CD14-positive monocyte (primary cell): ENCODE data around the gene CDH12. TPM values are rescaled to one million over a fixed set of nuclear protein-coding genes. Genes with fewer than 3 reads are reported as not detected.

Source experiments
- DNase-seq, 3 donors: peaks; one replicate each; pipeline ENCODE4 v3.0.0-alpha.2; 2011 to 2022
- H2AFZ ChIP-seq: 2 replicates; pipeline ENCODE4 v1.6.0; 2012; ENCODE audit warnings: mild to moderate bottlenecking, low read depth, low read length, inconsistent platforms; ENCODE audit not compliant: insufficient read depth, poor library complexity, severe bottlenecking
- H3K27ac ChIP-seq, 2 donors: 1 replicate in 1 of 2; 2 replicates in 1 of 2; pipeline ENCODE4 v1.5.1; 2012 to 2013; ENCODE audit warnings: low read length in 2 of 2, control low read depth in 1 of 2, inconsistent platforms in 1 of 2, low read depth in 1 of 2, mild to moderate bottlenecking in 1 of 2
- H3K27me3 ChIP-seq, 2 donors: one replicate each; pipeline versions ENCODE4 v1.6.0 to v1.6.1; 2011 to 2013; ENCODE audit warnings: low read length in 2 of 2; ENCODE audit not compliant: control insufficient read depth in 2 of 2, insufficient read depth in 2 of 2
- H3K36me3 ChIP-seq, 2 donors: replicated peaks in 1 of 2; 1 replicate in 1 of 2; 2 replicates in 1 of 2; pipeline versions ENCODE4 v1.5.1 to v1.6.1; 2012 to 2013; ENCODE audit warnings: low read length in 2 of 2, control low read depth in 1 of 2, inconsistent platforms in 1 of 2, mild to moderate bottlenecking in 1 of 2; ENCODE audit not compliant: insufficient read depth in 2 of 2, control insufficient read depth in 1 of 2
- H3K4me1 ChIP-seq, 2 donors: 1 replicate in 1 of 2; 2 replicates in 1 of 2; pipeline versions ENCODE4 v1.5.1 to v1.6.1; 2012 to 2013; ENCODE audit warnings: low read length in 2 of 2, control low read depth in 1 of 2, inconsistent platforms in 1 of 2, mild to moderate bottlenecking in 1 of 2, moderate library complexity in 1 of 2; ENCODE audit not compliant: insufficient read depth in 2 of 2, control insufficient read depth in 1 of 2
- H3K4me2 ChIP-seq: replicated peaks from 2 replicates; pipeline ENCODE3; 2012; ENCODE audit warnings: low read length, moderate library complexity, mild to moderate bottlenecking; ENCODE audit not compliant: poor library complexity, severe bottlenecking; ENCODE audit errors: extremely low read depth
- H3K4me3 ChIP-seq, 3 experiments: fragments of 200-600 bp in 1 of 3; sonication (generic) in 1 of 3; replicated peaks in 1 of 3; 1 replicate in 2 of 3; 2 replicates in 1 of 3; pipeline ENCODE4 v1.5.1; 2011 to 2013; ENCODE audit warnings: low read length in 3 of 3, mild to moderate bottlenecking in 3 of 3, control low read depth in 2 of 3, low read depth in 2 of 3, inconsistent platforms in 1 of 3, moderate library complexity in 1 of 3
- H3K79me2 ChIP-seq: 2 replicates; pipeline ENCODE4 v1.6.0; 2012; ENCODE audit warnings: mild to moderate bottlenecking, control low read depth, inconsistent platforms, low read length, moderate library complexity; ENCODE audit not compliant: insufficient read depth
- H3K9ac ChIP-seq: 2 replicates; pipeline ENCODE4 v1.6.0; 2017; ENCODE audit warnings: low read length, mild to moderate bottlenecking; ENCODE audit not compliant: insufficient read depth, poor library complexity, severe bottlenecking
- H3K9me3 ChIP-seq, 2 donors: replicated peaks in 1 of 2; 1 replicate in 1 of 2; 2 replicates in 1 of 2; pipeline versions ENCODE4 v1.5.1 to v1.6.1; 2012 to 2013; ENCODE audit warnings: low read length in 2 of 2, control low read depth in 1 of 2; ENCODE audit not compliant: control insufficient read depth in 1 of 2, insufficient read depth in 1 of 2
- H4K20me1 ChIP-seq: 2 replicates; pipeline ENCODE4 v1.6.0; 2012; ENCODE audit warnings: mild to moderate bottlenecking, low read length, control low read depth, moderate library complexity; ENCODE audit not compliant: insufficient read depth
- H3K27ac Mint-ChIP-seq, 7 donors: one replicate each; pipeline ENCODE4 v1.8.0; 2020; ENCODE audit warnings: mild to moderate bottlenecking in 7 of 7, mixed read lengths in 7 of 7, moderate library complexity in 6 of 7, inconsistent platforms in 2 of 7
- H3K27me3 Mint-ChIP-seq, 3 donors: one replicate each; pipeline ENCODE4 v1.8.0; 2021 to 2022; ENCODE audit warnings: low read depth in 3 of 3, mild to moderate bottlenecking in 3 of 3, mixed read lengths in 3 of 3, moderate library complexity in 3 of 3, inconsistent platforms in 1 of 3
- H3K36me3 Mint-ChIP-seq, 2 donors: one replicate each; pipeline ENCODE4 v1.8.0; 2020; ENCODE audit warnings: mixed read lengths in 2 of 2, inconsistent platforms in 1 of 2, mild to moderate bottlenecking in 1 of 2
- H3K4me1 Mint-ChIP-seq: one replicate; pipeline ENCODE4 v1.8.0; 2020; ENCODE audit warnings: mild to moderate bottlenecking, mixed read lengths
- H3K4me3 Mint-ChIP-seq, 2 donors: one replicate each; pipeline ENCODE4 v1.8.0; 2020; ENCODE audit warnings: mild to moderate bottlenecking in 2 of 2, mixed read lengths in 2 of 2, moderate library complexity in 1 of 2
- H3K9me3 Mint-ChIP-seq, 7 donors: one replicate each; pipeline ENCODE4 v1.8.0; 2020 to 2022; ENCODE audit warnings: mixed read lengths in 7 of 7, mild to moderate bottlenecking in 6 of 7, moderate library complexity in 6 of 7, inconsistent platforms in 2 of 7
- CTCF ChIP-seq: fragments of 200-600 bp; IDR thresholded peaks from one replicate; pipeline ENCODE4 v1.8.0; 2022; ENCODE audit warnings: antibody characterized with exemption, mild to moderate bottlenecking
- WGBS: methylation state at CpG from one replicate; pipeline ENCODE4 v1.1.5; 2013; ENCODE audit warnings: missing lambda C conversion rate; ENCODE audit not compliant: insufficient coverage; 5-methylcytosine and 5-hydroxymethylcytosine counted together
- intact Hi-C, 2 donors: fragments of 100-400 bp; cut with micrococcal nuclease; formaldehyde crosslinking; loops; one replicate each; pipeline versions ENCODE4 v1.15.0 to v1.15.1; 2023
- polyA plus RNA-seq, 3 donors: library from polyadenylated mRNA; depleted of rRNA in 1 of 3; unstranded in 2 of 3; stranded (reverse) in 1 of 3; fragments of 300-500 nt in 2 of 3; fragments of >200 nt in 1 of 3; fragmentation: Illumina TruSeq in 2 of 3; gene quantifications; 1 replicate in 2 of 3; 2 replicates in 1 of 3; pipeline ENCODE4 v1.2.3, GENCODE V29; 2012 to 2021

The CDH12 gene
- polyA plus RNA-seq, 3 donors: not detected

GRCh38 chr5:22900801-22901310 lies 47.7 kb upstream of the CDH12 start:
- Histone ChIP-seq H3K79me2 (no peaks in the 10 kb centered on the region), H3K27me3 (no peaks in the 10 kb centered on the region), H3K9ac (no peak overlapping the region), H3K4me3 (no peak overlapping the region), H3K36me3 (no peaks in the 10 kb centered on the region), H2AFZ (no peak overlapping the region), H4K20me1 (no peaks in the 10 kb centered on the region), H3K4me1 (no peaks in the 10 kb centered on the region), H3K4me2 (no peak overlapping the region), H3K9me3 (peaks cover 0 to 16% of the 10 kb centered on the region in 2 donors), H3K27ac (no peak overlapping the region)
- Mint-ChIP-seq H3K27me3 (peaks cover 0 to 2% (median 0%) of the 10 kb centered on the region in 3 donors), H3K36me3 (no peaks in the 10 kb centered on the region), H3K27ac (no peak overlapping the region), H3K9me3 (peaks cover 0 to 5% (median 1%) of the 10 kb centered on the region in 7 donors), H3K4me1 (no peaks in the 10 kb centered on the region), H3K4me3 (no peak overlapping the region)
- no peak for TF ChIP-seq CTCF
- WGBS: 95% methylated on average over 16 of the region's 17 CpGs
- no peak for DNase-seq
- intact Hi-C loops: no loop called here

GRCh38 chr5:22899341-22899740 lies 46.2 kb upstream of the CDH12 start:
- no peak overlapping the region for H3K27ac Mint-ChIP-seq
- H3K9ac ChIP-seq: no peak overlapping the region
- no peaks in the 10 kb centered on the region for H4K20me1 ChIP-seq
- no peaks in the 10 kb centered on the region for H3K36me3 Mint-ChIP-seq
- H3K9me3 ChIP-seq: peaks cover 0 to 16% of the 10 kb centered on the region in 2 donors
- no peaks in the 10 kb centered on the region for H3K4me1 Mint-ChIP-seq
- no peaks in the 10 kb centered on the region for H3K4me1 ChIP-seq
- intact Hi-C loops: no loop called here
- H3K79me2 ChIP-seq: no peaks in the 10 kb centered on the region
- H3K27me3 Mint-ChIP-seq: peaks cover 0 to 2% (median 0%) of the 10 kb centered on the region in 3 donors
- WGBS: no CpG with 5 or more reads among the region's 8 CpGs
- no peak overlapping the region for H3K4me3 ChIP-seq
- no peak overlapping the region for H3K4me3 Mint-ChIP-seq
- H2AFZ ChIP-seq: no peak overlapping the region
- no peaks in the 10 kb centered on the region for H3K27me3 ChIP-seq
- H3K27ac ChIP-seq: no peak overlapping the region
- H3K36me3 ChIP-seq: no peaks in the 10 kb centered on the region
- no peak for DNase-seq
- peaks cover 0 to 5% (median 1%) of the 10 kb centered on the region in 7 donors for H3K9me3 Mint-ChIP-seq
- no peak for TF ChIP-seq CTCF
- no peak overlapping the region for H3K4me2 ChIP-seq
